GM12878 (cell line): ENCODE measurements around the gene SRPRB. TPM values are rescaled to one million over a fixed set of nuclear protein-coding genes. Genes with fewer than 3 reads are reported as not detected.

Source experiments
- ATAC-seq: fragments of 200-7000 bp; cut with Tn5 transposase; 3 replicates; pipeline ENCODE4 v1.9.1; 2020; ENCODE audit warnings: mild to moderate bottlenecking, moderate library complexity
- BruUV-seq: library from RNA; stranded (reverse); fragments of 400-500 nt; replicated peaks from 2 replicates; lab custom pipeline; 2021; lab: Mats Ljungman, UMichigan
- CTCF ChIA-PET: fragments of 300-600 bp; sonication (Branson Sonifier 250); formaldehyde crosslinking; extraction: SDS; loops from one replicate; lab custom pipeline; 2021; ENCODE audit warnings: inconsistent platforms; lab: Yijun Ruan, JAX
- POLR2A ChIA-PET: fragments of 350-600 bp; formaldehyde crosslinking; extraction: SDS; loops from one replicate; lab custom pipeline; 2021; ENCODE audit warnings: inconsistent platforms; lab: Charles Lee
- RAD21 ChIA-PET: fragments of 300-600 bp; sonication (Branson Sonifier 250); formaldehyde crosslinking; loops from one replicate; lab custom pipeline; 2023; ENCODE audit warnings: antibody characterized with exemption; ENCODE audit not compliant: unreplicated experiment; lab: Charles Lee
- SMC1A ChIA-PET: fragments of 300-600 bp; sonication (Branson Sonifier 250); formaldehyde crosslinking; loops from one replicate; lab custom pipeline; 2023; ENCODE audit not compliant: unreplicated experiment, uncharacterized antibody; lab: Charles Lee
- DNase-seq: peaks from one replicate; pipeline ENCODE4 v3.0.0-alpha.2; 2011; ENCODE audit warnings: low read depth, low spot score
- FAIRE-seq: peaks from 3 replicates; lab custom pipeline; 2011; peaks lifted over from hg19 to GRCh38; lab: Jason Lieb, UNC
- H2AFZ ChIP-seq: 2 replicates; pipeline ENCODE4 v1.6.0; 2011; ENCODE audit warnings: low read depth, low read length, control low read depth; ENCODE audit not compliant: control insufficient read depth
- H3K27ac ChIP-seq: 2 replicates; pipeline ENCODE4 v1.5.1; 2011; ENCODE audit warnings: control low read depth; ENCODE audit not compliant: control insufficient read depth, insufficient read depth
- H3K27me3 ChIP-seq, 2 experiments: replicated peaks in 1 of 2; 2 replicates each; pipeline versions ENCODE4 v1.6.0 to v1.6.1; 2011; ENCODE audit warnings: low read length in 1 of 2; ENCODE audit not compliant: control insufficient read depth in 2 of 2, insufficient read depth in 2 of 2
- H3K36me3 ChIP-seq, 2 experiments: 2 replicates each; pipeline ENCODE4 v1.5.1; 2011; ENCODE audit warnings: low read length in 1 of 2; ENCODE audit not compliant: control insufficient read depth in 2 of 2, insufficient read depth in 2 of 2
- H3K4me1 ChIP-seq: 2 replicates; pipeline ENCODE4 v1.6.1; 2011; ENCODE audit warnings: mild to moderate bottlenecking, low read length, moderate library complexity, mixed read lengths; ENCODE audit not compliant: control insufficient read depth, insufficient read depth
- H3K4me2 ChIP-seq: 2 replicates; pipeline ENCODE4 v1.6.0; 2011; ENCODE audit warnings: control low read depth; ENCODE audit not compliant: control insufficient read depth, insufficient read depth
- H3K4me3 ChIP-seq: fragments of 200-600 bp; sonication (generic); 2 replicates; pipeline ENCODE4 v1.5.1; 2016
- H3K79me2 ChIP-seq: 2 replicates; pipeline ENCODE4 v1.6.0; 2011; ENCODE audit warnings: low read length; ENCODE audit not compliant: control insufficient read depth, insufficient read depth
- H3K9ac ChIP-seq: 2 replicates; pipeline ENCODE4 v1.8.0; 2011; ENCODE audit warnings: low read length, control low read depth, mixed read lengths; ENCODE audit not compliant: control insufficient read depth, insufficient read depth
- H3K9me3 ChIP-seq: replicated peaks from 3 replicates; pipeline ENCODE4 v1.5.1; 2011; ENCODE audit warnings: mild to moderate bottlenecking, low read length; ENCODE audit not compliant: control insufficient read depth, insufficient read depth
- H4K20me1 ChIP-seq: 2 replicates; pipeline ENCODE4 v1.6.0; 2011; ENCODE audit not compliant: control insufficient read depth, insufficient read depth
- ATF3 ChIP-seq: IDR thresholded peaks from 2 replicates; pipeline ENCODE4 v1.6.1; 2011; ENCODE audit warnings: low read depth, mild to moderate bottlenecking, low read length, moderate library complexity, borderline replicate concordance; ENCODE audit errors: extremely low read depth
- CTCF ChIP-seq, 3 experiments: IDR thresholded peaks in 2 of 3; conservative IDR thresholded peaks in 1 of 3; 2 replicates each; pipeline ENCODE4 v1.5.1; 2011; ENCODE audit warnings: low read depth in 3 of 3, low read length in 3 of 3, mild to moderate bottlenecking in 3 of 3, control low read depth in 2 of 3, moderate library complexity in 2 of 3, inconsistent platforms in 1 of 3, mixed read lengths in 1 of 3; ENCODE audit not compliant: control insufficient read depth in 2 of 3, insufficient read depth in 1 of 3; ENCODE audit errors: extremely low read depth in 1 of 3
- FOS ChIP-seq: IDR thresholded peaks from 3 replicates; pipeline ENCODE4 v1.6.1; 2011; ENCODE audit warnings: borderline replicate concordance; ENCODE audit not compliant: insufficient read length; ENCODE audit errors: extremely low read depth
- MEF2A ChIP-seq: IDR thresholded peaks from 2 replicates; pipeline ENCODE4 v1.6.1; 2011; ENCODE audit warnings: low read depth, mild to moderate bottlenecking, low read length, moderate library complexity; ENCODE audit not compliant: insufficient read depth
- POLR2A ChIP-seq: IDR thresholded peaks from 2 replicates; pipeline ENCODE4 v1.6.1; 2011; ENCODE audit warnings: low read depth, mild to moderate bottlenecking, low read length
- POLR2AphosphoS2 ChIP-seq: IDR thresholded peaks from 2 replicates; pipeline ENCODE4 v1.6.1; 2011; ENCODE audit warnings: low read depth, mild to moderate bottlenecking, low read length, improper control_type of control experiment, moderate library complexity
- RCOR1 ChIP-seq: conservative IDR thresholded peaks from 2 replicates; pipeline ENCODE4 v1.6.1; 2012; ENCODE audit warnings: low read depth, low read length, improper control_type of control experiment
- SMC3 ChIP-seq: IDR thresholded peaks from 2 replicates; pipeline ENCODE4 v1.6.1; 2011; ENCODE audit warnings: low read length, improper control_type of control experiment, borderline replicate concordance
- TCF12 ChIP-seq: IDR thresholded peaks from 2 replicates; pipeline ENCODE4 v1.6.1; 2011; ENCODE audit warnings: low read depth, mild to moderate bottlenecking, low read length
- WGBS: methylation state at CpG from one replicate; pipeline ENCODE4 v1.1.6; 2016; ENCODE audit warnings: low lambda C conversion rate; ENCODE audit not compliant: insufficient replicate concordance, insufficient coverage; ENCODE audit errors: missing lambda C conversion rate; 5-methylcytosine and 5-hydroxymethylcytosine counted together
- in situ Hi-C: fragments of 300-500 bp; cut with MboI; formaldehyde crosslinking; loops from 9 replicates; pipeline ENCODE4 v1.14.3; 2018; ENCODE audit warnings: mixed read lengths
- intact Hi-C: fragments of 100-400 bp; cut with micrococcal nuclease; formaldehyde crosslinking; loops from one replicate; pipeline ENCODE4 v1.14.2; 2022; ENCODE audit not compliant: unreplicated experiment
- polyA plus RNA-seq, 11 experiments: library from polyadenylated mRNA; depleted of rRNA in 4 of 11; unstranded in 6 of 11; stranded (reverse) in 5 of 11; fragments of >200 nt; fragmentation: Nextera tagmentation in 4 of 11; fragmentation: Illumina TruSeq in 1 of 11; extraction: Ambion mirVana in 4 of 11; extraction: Trizol in 1 of 11; gene quantifications; 1 replicate in 1 of 11; 2 replicates in 10 of 11; pipeline versions ENCODE4 v1.2.1 to v1.2.3, GENCODE V29; 2011 to 2016; ENCODE audit warnings: inconsistent platforms in 2 of 11, missing spikeins in 2 of 11, low read depth in 1 of 11
- total RNA-seq, 4 experiments: library from RNA; depleted of rRNA in 3 of 4; stranded (reverse); fragments of >200 nt in 3 of 4; fragmentation: Illumina TruSeq in 1 of 4; extraction: Trizol in 1 of 4; gene quantifications; 2 replicates each; pipeline versions ENCODE4 v1.2.1 to v1.2.3, GENCODE V29; 2013 to 2021

The SRPRB gene
- total and polyA plus RNA-seq, 10 of the 15 experiments (the other 5 are each of a cell fraction or from before 2014, with no cell fraction given): 30.6 to 107 (median 46.6) TPM

GRCh38 chr3:133756716-133757694, 48.6 kb upstream of the SRPRB start:
- TF ChIP-seq SMC3 (no peak), CTCF (IDR thresholded peaks at IDR 0.05 in 2 of 3, conservative IDR thresholded peaks at IDR 0.05 in 1 of 3; ENCODE audit: control insufficient read depth in 2 of 3, extremely low read depth in 1 of 3, insufficient read depth in 1 of 3, low read depth in 3 of 3, low read length in 3 of 3) (no peak), POLR2A (no peak), ATF3 (no peak), RCOR1 (no peak), FOS (no peak), TCF12 (no peak), MEF2A (no peak), POLR2AphosphoS2 (no peak)
- POLR2A ChIA-PET: no interaction called here
- H3K9me3 ChIP-seq: no peaks in the 10 kb centered on the region
- no peak overlapping the region for H3K9ac ChIP-seq
- SMC1A ChIA-PET: no interaction called here
- no peaks in the 10 kb centered on the region for H3K79me2 ChIP-seq
- H3K27me3 ChIP-seq: peaks cover 2 to 3% of the 10 kb centered on the region in 2 experiments; a peak in 3 of 4 replicates
- H3K27ac ChIP-seq: no peak overlapping the region
- BruUV-seq: no TSS peak
- in situ Hi-C loops: no loop called here
- no peaks in the 10 kb centered on the region for H4K20me1 ChIP-seq
- WGBS: 56% methylated on average over 19 of the region's 20 CpGs
- H3K36me3 ChIP-seq: no peaks in the 10 kb centered on the region
- RAD21 ChIA-PET: no interaction called here
- CTCF ChIA-PET: interaction anchor here (0.7 kb wide), 1 partner anchor 149 kb away, joined by 3 read pairs; no protein-coding TSS in a partner anchor
- ATAC-seq (no peak), FAIRE-seq (no peak), DNase-seq (no peak)
- no peak overlapping the region for H2AFZ ChIP-seq
- intact Hi-C loops: no loop called here
- H3K4me2 ChIP-seq: no peak overlapping the region
- H3K4me1 ChIP-seq: no peaks in the 10 kb centered on the region
- H3K4me3 ChIP-seq: no peak overlapping the region
